NCI-H82 treated with DMSO at 0.1 percent for 48 hours (cell line): ENCODE data around the gene ZMYND8.
"Not testable (repeated sequence)": the region's sequence is repeated elsewhere in the genome, so short reads cannot be mapped to it uniquely, and the experiment has no call there.

Experiments used
- DNase-seq: peaks from one replicate; lab custom pipeline; 2025; ENCODE audit not compliant: unreplicated experiment; lab: John Stamatoyannopoulos, UW

ZMYND8 gene

DNA sequence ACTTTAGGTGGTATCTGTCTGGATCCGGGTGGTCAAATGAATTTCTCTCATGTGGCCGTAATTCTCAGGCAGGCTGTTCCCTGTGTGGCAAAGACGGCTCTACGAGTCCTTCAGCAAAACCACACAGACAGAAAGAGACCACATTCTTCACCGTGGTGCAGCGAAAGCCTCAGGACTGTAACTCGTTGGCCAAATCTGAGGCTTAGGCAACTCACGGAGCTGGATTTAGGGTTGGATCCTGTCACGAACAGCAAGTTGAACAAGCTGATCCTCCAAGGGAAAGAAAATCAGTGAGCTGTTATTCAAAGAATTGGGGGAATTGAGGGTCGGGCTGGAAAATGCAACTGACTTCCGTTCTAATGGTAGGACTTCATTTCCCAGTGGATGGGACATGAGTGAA lies 167.4 kb downstream of the ZMYND8 start:
- DNase-seq = no peak

DNA sequence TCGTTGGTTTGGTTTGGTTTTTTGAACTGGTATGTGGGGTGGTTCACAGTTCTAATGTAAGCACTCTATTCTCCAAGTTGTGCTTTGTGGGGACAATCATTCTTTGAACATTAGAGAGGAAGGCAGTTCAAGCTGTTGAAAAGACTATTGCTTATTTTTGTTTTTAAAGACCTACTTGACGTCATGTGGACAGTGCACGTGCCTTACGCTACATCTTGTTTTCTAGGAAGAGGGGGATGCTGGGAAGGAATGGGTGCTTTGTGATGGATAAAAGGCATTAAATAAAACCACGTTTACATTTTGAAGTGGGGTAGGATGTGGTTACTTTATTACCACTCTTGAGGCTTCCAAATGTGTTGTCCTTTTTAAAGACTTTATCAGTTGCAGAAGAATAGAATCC lies 168.0 kb downstream of the ZMYND8 start:
- no peak for DNase-seq

DNA sequence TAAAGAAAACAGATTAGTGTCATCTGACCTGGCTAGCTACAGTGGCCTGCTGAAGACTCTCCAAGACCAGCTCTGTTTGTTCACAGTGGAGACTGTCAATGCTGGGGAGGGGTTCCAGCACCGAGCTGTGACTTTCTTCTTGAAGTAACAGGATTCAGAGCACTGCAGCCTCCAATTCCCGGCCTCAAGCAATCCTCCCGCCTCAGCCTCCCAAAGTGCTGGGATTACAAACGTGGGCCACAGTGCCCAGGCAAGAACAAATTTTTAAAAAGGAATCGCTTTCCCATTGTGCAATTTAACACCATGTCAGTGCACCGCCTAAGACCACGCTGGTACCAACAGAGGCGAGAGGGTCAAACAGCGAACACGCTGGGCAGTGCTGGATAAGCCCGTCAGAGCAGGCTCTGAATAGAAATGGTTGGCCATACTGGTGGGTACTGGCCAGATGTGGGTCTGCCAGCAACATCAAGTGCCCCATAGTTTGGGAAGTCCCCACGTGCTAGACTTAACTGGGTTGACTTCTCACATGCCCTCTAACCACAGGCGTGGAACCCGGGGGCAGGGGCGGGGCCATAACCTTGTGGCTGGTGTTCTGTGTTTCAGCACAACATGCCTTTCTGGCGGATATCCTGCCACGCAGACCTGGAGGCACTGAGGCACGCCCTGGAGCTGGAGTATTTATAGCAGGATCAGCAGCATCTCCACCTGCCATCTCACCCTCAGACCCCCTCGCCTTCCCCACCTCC lies 168.9 kb downstream of the ZMYND8 start:
- DNase-seq = no peak

- no peak for DNase-seq
These were observed 173.1 kb downstream of the ZMYND8 start for GRCh38 chr20:47183367-47183766.

GRCh38 chr20:47181056-47181862 lies 175.2 kb downstream of the ZMYND8 start:
- no peak for DNase-seq

- DNase-seq = no peak
These were observed 177.2 kb downstream of the ZMYND8 start for GRCh38 chr20:47179267-47179666.

DNA sequence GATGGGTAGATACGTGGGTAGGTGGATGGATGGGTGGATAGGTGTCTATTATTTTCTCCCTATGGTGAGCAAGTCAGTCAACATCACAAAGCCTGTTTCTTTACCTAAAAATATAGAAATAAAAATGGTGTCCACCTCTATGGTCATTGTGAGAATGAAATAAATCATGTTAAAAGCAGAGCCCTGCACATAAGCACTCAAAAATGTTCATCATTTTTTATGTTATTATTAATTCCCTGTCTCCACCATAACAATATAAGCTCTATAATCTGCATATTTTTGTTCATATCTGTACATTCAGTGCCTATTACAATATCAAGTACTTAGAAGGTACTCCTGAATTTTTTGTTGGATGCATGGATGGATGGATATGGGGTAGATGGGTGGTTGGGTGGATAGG lies 177.6 kb downstream of the ZMYND8 start:
- DNase-seq = no peak

GRCh38 chr20:47178277-47178676 lies 178.2 kb downstream of the ZMYND8 start:
- no peak for DNase-seq

- not testable (repeated sequence) for DNase-seq
These were observed 180.3 kb downstream of the ZMYND8 start for GRCh38 chr20:47176217-47176616.

GRCh38 chr20:47175493-47175892 lies 181.0 kb downstream of the ZMYND8 start:
- DNase-seq = no peak

- DNase-seq = no peak
These were observed 181.8 kb downstream of the ZMYND8 start for GRCh38 chr20:47174456-47175243.

- DNase-seq = no peak
These were observed 182.8 kb downstream of the ZMYND8 start for GRCh38 chr20:47173596-47174216.

DNA sequence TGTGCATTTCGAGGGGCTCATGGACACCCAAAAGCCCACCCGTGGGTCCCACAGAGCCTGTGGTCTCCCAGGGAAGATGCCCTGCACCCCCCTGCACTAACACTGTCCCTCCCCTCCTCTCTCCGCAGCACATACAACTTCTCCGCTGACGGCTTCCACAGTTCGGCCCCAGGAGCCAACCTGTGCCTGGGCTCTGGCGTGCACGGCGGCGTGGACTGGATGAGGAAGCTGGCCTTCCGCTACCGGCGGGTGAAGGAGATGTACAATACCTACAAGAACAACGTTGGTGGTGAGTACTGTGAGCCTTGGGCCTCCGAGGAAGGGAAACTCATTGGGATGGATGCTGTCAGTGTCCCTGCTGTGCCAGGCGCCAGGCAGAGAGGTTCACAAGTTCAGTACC lies 183.9 kb downstream of the ZMYND8 start:
- DNase-seq = no peak

DNA sequence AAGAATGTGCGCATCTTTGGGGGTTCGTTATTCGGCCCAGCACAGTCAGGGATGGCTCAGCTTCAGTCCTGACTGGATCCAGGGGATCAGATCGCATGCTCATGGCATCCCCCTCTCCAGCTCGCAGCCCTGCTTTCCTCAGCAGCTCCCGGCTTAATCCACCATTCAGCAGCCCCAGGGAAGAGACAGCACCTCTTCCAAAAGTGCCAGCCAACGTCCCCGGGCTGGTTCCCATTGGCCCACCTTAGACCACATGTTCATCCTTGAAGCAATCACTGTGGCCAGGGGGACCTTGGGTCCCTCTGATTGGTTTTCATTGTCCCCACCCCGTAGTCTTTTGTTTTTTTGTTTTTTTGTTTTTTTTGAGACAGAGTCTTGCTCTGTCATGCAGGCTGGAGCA lies 188.7 kb downstream of the ZMYND8 start:
- no peak for DNase-seq

DNA sequence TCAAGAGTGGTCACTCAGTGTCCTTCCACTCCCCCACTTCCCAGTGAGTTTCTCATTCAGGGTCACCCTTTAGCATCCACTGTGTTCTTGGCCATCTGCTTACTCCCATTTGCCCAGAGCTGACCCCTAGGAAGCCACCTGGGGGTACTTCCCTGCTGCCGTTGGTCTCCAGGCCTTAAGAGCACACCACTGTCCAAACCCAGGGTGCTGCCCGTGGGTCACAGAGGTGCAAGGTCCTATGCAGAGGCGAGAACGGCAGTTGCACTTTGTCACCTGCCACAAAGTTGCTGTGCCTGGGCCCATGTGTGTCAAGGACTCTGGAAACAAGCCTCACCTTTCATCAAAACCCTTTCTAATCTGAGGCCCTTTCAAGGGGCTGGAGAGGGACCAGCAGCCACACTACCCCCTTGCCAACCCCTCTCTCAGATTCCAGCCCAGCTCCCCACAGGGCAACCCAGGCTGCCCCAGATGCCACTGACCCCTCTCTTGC lies 191.1 kb downstream of the ZMYND8 start:
- no peak for DNase-seq

GRCh38 chr20:47164140-47164539 lies 192.4 kb downstream of the ZMYND8 start:
- DNase-seq = no peak

DNA sequence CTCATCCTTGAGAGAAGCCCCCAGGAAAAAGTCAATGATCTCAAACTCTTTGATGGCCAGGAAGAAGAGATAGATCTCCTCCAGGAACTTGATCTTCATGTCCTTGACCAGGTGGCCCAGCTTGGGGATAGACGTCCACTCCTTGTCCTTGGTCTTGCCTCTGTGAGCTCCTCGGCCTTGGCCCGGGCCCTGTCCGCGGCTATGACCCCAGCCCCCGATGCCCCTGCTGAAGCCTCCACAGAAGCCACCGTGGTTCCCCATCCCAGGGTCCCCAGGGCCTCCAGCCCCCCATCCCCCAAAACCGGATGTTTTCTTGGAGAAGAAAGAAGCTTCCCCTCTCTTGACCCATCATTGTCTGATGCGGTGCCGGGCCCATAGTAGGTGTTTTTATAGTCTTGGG lies 195.1 kb downstream of the ZMYND8 start:
- no peak for DNase-seq

GRCh38 chr20:47160992-47161391 lies 195.5 kb downstream of the ZMYND8 start:
- DNase-seq = no peak

DNA sequence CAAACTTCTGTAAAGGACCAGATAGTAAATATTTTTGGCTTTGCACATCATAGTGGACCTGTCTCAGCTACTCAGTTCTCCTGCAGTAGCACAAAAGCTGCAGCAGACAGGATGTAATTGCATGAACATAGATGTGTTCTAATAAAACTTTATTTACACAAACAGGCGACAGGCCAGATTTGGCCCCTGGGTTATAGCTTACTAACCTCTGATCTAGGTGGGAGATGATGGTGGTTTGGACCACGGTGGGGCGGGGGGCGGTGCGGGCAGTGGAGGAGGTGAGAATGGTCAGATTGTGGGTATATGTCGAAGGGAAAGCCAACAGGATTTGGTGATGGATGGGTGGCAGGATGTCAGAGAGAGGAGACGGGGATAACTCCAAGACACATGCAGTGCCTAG lies 196.3 kb downstream of the ZMYND8 start:
- DNase-seq = no peak
